Thoracic aorta (tissue), 2 donors: ENCODE measurements around the gene PRPF6. TPM values are rescaled to one million over a fixed set of nuclear protein-coding genes. Genes with fewer than 3 reads are reported as not detected.

Source experiments
- ATAC-seq: fragments of 150-250 bp; one replicate; pipeline ENCODE4 v1.8.0; 2017; ENCODE audit warnings: low read depth; ENCODE audit not compliant: insufficient number of reproducible peaks, low FRiP score
- DNase-seq: peaks from one replicate; pipeline ENCODE4 v3.0.0-alpha.2; 2020; ENCODE audit warnings: low spot score
- H3K27ac ChIP-seq, 2 donors: fragments of 200-600 bp; sonication (generic); 1 replicate in 1 of 2; 2 replicates in 1 of 2; pipeline ENCODE4 v1.5.1; 2016; ENCODE audit warnings: mild to moderate bottlenecking in 2 of 2, moderate library complexity in 2 of 2
- H3K27me3 ChIP-seq: fragments of 200-600 bp; sonication (generic); replicated peaks from 2 replicates; pipeline ENCODE4 v1.6.0; 2016; ENCODE audit warnings: mild to moderate bottlenecking; ENCODE audit not compliant: insufficient read depth
- H3K36me3 ChIP-seq: fragments of 200-600 bp; sonication (generic); one replicate; pipeline ENCODE4 v1.5.1; 2016
- H3K4me1 ChIP-seq, 2 donors: fragments of 200-600 bp; sonication (generic); 1 replicate in 1 of 2; 2 replicates in 1 of 2; pipeline versions ENCODE4 v1.5.1 to v1.6.0; 2016; ENCODE audit warnings: low read depth in 2 of 2, mild to moderate bottlenecking in 1 of 2; ENCODE audit not compliant: control insufficient read depth in 1 of 2
- H3K4me3 ChIP-seq: fragments of 200-600 bp; sonication (generic); 2 replicates; pipeline ENCODE4 v1.5.1; 2016; ENCODE audit warnings: mild to moderate bottlenecking
- H3K9me3 ChIP-seq: fragments of 200-600 bp; sonication (generic); 2 replicates; pipeline ENCODE4 v1.5.1; 2016
- CTCF ChIP-seq: fragments of 200-600 bp; sonication (generic); IDR thresholded peaks from one replicate; pipeline ENCODE4 v1.5.1; 2019; ENCODE audit warnings: antibody characterized with exemption
- total RNA-seq, 2 donors: library from RNA; depleted of rRNA; stranded (reverse); fragments of >200 nt; gene quantifications; one replicate each; pipeline versions ENCODE4 v1.1.0 to v1.2.3, GENCODE V29; 2016

The PRPF6 gene
- total RNA-seq, 2 donors from 2014 or later: 51.9 to 52.9 TPM

GRCh38 chr20:64036346-64037198, 55.6 kb downstream of the PRPF6 start:
- Histone ChIP-seq H3K4me1 (peaks cover 9 to 13% of the 10 kb centered on the region in 2 donors), H3K27me3 (no peaks in the 10 kb centered on the region), H3K9me3 (no peaks in the 10 kb centered on the region), H3K36me3 (peaks cover 9% of the 10 kb centered on the region), H3K27ac (no peak overlapping the region), H3K4me3 (no peak overlapping the region)
- DNase-seq (no peak), ATAC-seq (no peak)
- TF ChIP-seq CTCF: no peak

GRCh38 chr20:64037199-64037497, 56.2 kb downstream of the PRPF6 start:
- no peak for DNase-seq
- peaks cover 4% of the 10 kb centered on the region for H3K36me3 ChIP-seq
- peaks cover 10 to 19% of the 10 kb centered on the region in 2 donors for H3K4me1 ChIP-seq
- TF ChIP-seq CTCF: no peak
- no peak for ATAC-seq
- no peak overlapping the region for H3K27ac ChIP-seq
- no peak overlapping the region for H3K4me3 ChIP-seq
- H3K27me3 ChIP-seq: no peaks in the 10 kb centered on the region
- no peaks in the 10 kb centered on the region for H3K9me3 ChIP-seq

- DNase-seq (no peak), ATAC-seq (no peak)
- no peak for TF ChIP-seq CTCF
- peak overlapping the region; percentile 65 for H3K4me3 ChIP-seq
- no peaks in the 10 kb centered on the region for H3K27me3 ChIP-seq
- no peak overlapping the region for H3K27ac ChIP-seq
- H3K36me3 ChIP-seq: peaks cover 4% of the 10 kb centered on the region
- no peaks in the 10 kb centered on the region for H3K9me3 ChIP-seq
- peaks cover 13 to 23% of the 10 kb centered on the region in 2 donors for H3K4me1 ChIP-seq
These were observed 56.7 kb downstream of the PRPF6 start for GRCh38 chr20:64037498-64038213.

GRCh38 chr20:64038224-64038564, 57.3 kb downstream of the PRPF6 start:
- Histone ChIP-seq H3K27ac (no peak overlapping the region), H3K4me3 (peak overlapping the region; percentile 65), H3K36me3 (peaks cover 1% of the 10 kb centered on the region), H3K9me3 (no peaks in the 10 kb centered on the region), H3K27me3 (no peaks in the 10 kb centered on the region), H3K4me1 (peaks cover 13 to 23% of the 10 kb centered on the region in 2 donors)
- TF ChIP-seq CTCF: no peak
- ATAC-seq (no peak), DNase-seq (no peak)

- TF ChIP-seq CTCF: peak; percentile 72
- DNase-seq: no peak
- no peak for ATAC-seq
- Histone ChIP-seq H3K9me3 (no peaks in the 10 kb centered on the region), H3K4me3 (peak overlapping the region; percentile 65), H3K27me3 (no peaks in the 10 kb centered on the region), H3K36me3 (no peaks in the 10 kb centered on the region), H3K4me1 (peaks cover 13 to 23% of the 10 kb centered on the region in 2 donors), H3K27ac (no peak overlapping the region)
These were observed 57.8 kb downstream of the PRPF6 start for GRCh38 chr20:64038565-64039292.
